Neural progenitor cell (in vitro differentiated cells): ENCODE results near the gene HPD. TPM values are rescaled to one million over a fixed set of nuclear protein-coding genes. Genes with fewer than 3 reads are reported as not detected.

Source experiments
- DNase-seq: peaks from one replicate; pipeline ENCODE4 v3.0.0-alpha.2; 2016; ENCODE audit warnings: low spot score
- H2AFZ ChIP-seq: fragments of 200-600 bp; sonication (generic); replicated peaks from 2 replicates; pipeline ENCODE4 v1.6.1; 2016; ENCODE audit warnings: antibody characterized with exemption
- H3F3A ChIP-seq: fragments of 200-600 bp; sonication (generic); 2 replicates; pipeline ENCODE4 v1.6.1; 2016; ENCODE audit warnings: antibody characterized with exemption, low read depth
- H3K27ac ChIP-seq: fragments of 200-600 bp; sonication (generic); 2 replicates; pipeline ENCODE4 v1.5.1; 2016; ENCODE audit warnings: mild to moderate bottlenecking
- H3K27me3 ChIP-seq: fragments of 200-600 bp; sonication (generic); 2 replicates; pipeline ENCODE4 v1.6.1; 2016; ENCODE audit warnings: mild to moderate bottlenecking, moderate library complexity
- H3K36me3 ChIP-seq: fragments of 200-600 bp; sonication (generic); 2 replicates; pipeline ENCODE4 v1.5.1; 2016
- H3K4me1 ChIP-seq: fragments of 200-600 bp; sonication (generic); 2 replicates; pipeline ENCODE4 v1.6.1; 2016; ENCODE audit warnings: mixed run types
- H3K4me2 ChIP-seq: fragments of 200-600 bp; sonication (generic); 2 replicates; pipeline ENCODE4 v1.6.1; 2016
- H3K4me3 ChIP-seq: fragments of 200-600 bp; sonication (generic); 2 replicates; pipeline ENCODE4 v1.5.1; 2016
- H3K79me2 ChIP-seq: fragments of 200-600 bp; sonication (generic); 2 replicates; pipeline ENCODE4 v1.6.1; 2016; ENCODE audit warnings: low read depth
- H3K9ac ChIP-seq: fragments of 200-600 bp; sonication (generic); 2 replicates; pipeline ENCODE4 v1.6.1; 2016
- H3K9me3 ChIP-seq: fragments of 200-600 bp; sonication (generic); 2 replicates; pipeline ENCODE4 v1.5.1; 2016; ENCODE audit warnings: low read depth
- H4K20me1 ChIP-seq: fragments of 200-600 bp; sonication (generic); 2 replicates; pipeline ENCODE4 v1.6.1; 2016; ENCODE audit warnings: low read depth
- H3K27ac Mint-ChIP-seq: 3 replicates; pipeline ENCODE4 v1.8.0; 2021; ENCODE audit warnings: mixed read lengths
- H3K27me3 Mint-ChIP-seq: 2 replicates; pipeline ENCODE4 v1.8.0; 2022; ENCODE audit warnings: low read depth, mild to moderate bottlenecking, inconsistent platforms, moderate library complexity, mixed read lengths; ENCODE audit not compliant: insufficient read depth
- H3K36me3 Mint-ChIP-seq: 3 replicates; pipeline ENCODE4 v1.8.0; 2021; ENCODE audit warnings: mixed read lengths
- H3K4me1 Mint-ChIP-seq: 3 replicates; pipeline ENCODE4 v1.8.0; 2021; ENCODE audit warnings: mixed read lengths
- H3K4me3 Mint-ChIP-seq: 3 replicates; pipeline ENCODE4 v1.8.0; 2021; ENCODE audit warnings: mild to moderate bottlenecking, moderate library complexity, mixed read lengths
- H3K9me3 Mint-ChIP-seq: 3 replicates; pipeline ENCODE4 v1.8.0; 2020; ENCODE audit warnings: mixed read lengths
- EZH2 ChIP-seq: fragments of 200-600 bp; sonication (generic); IDR thresholded peaks from 2 replicates; pipeline ENCODE4 v1.6.1; 2017; ENCODE audit warnings: antibody characterized with exemption, mild to moderate bottlenecking, moderate library complexity
- EZH2phosphoT487 ChIP-seq: fragments of 200-600 bp; sonication (generic); IDR thresholded peaks from 2 replicates; pipeline ENCODE4 v1.6.1; 2017; ENCODE audit warnings: antibody characterized with exemption
- total RNA-seq: library from RNA; depleted of rRNA; stranded (reverse); fragments of >200 nt; gene quantifications from 2 replicates; pipeline ENCODE4 v1.2.3, GENCODE V29; 2015; ENCODE audit warnings: low replicate concordance
- TF ChIP-seq, protein P1 (sequence below): fragments of 200-600 bp; sonication (generic); IDR thresholded peaks from 2 replicates; pipeline ENCODE4 v1.5.1; 2017; ENCODE audit warnings: antibody characterized with exemption, mild to moderate bottlenecking

The HPD gene
- total RNA-seq, 1 donor from 2014 or later, result not detected

DNA sequence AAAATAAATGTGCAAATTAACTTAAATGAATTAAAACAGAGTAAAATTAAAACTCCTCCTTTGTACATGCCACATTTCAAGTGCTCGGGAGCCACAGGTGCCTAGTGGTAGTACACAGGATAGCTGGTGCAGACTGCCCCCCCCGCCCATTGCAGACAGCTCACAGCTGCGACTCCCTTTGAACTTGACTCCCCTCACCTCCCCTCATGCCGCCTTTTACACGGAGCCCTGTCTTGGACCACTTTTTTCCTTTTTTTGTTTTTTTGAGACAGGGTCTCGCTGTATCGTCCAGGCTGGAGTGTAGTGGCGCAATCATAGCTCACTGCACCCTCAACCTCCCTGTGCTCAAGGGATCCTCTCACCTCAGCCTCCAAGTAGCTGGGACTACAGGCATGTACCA lies 43.4 kb downstream of the HPD start:
- H3K36me3 Mint-ChIP-seq, result peaks cover 24% of the 10 kb centered on the region
- Histone ChIP-seq H3K9ac (no peak overlapping the region), H3K4me1 (peaks cover 16% of the 10 kb centered on the region), H4K20me1 (peaks cover 36% of the 10 kb centered on the region), H2AFZ (no peak overlapping the region), H3F3A (peaks cover 16% of the 10 kb centered on the region), H3K4me2 (no peak overlapping the region), H3K79me2 (peaks cover 45% of the 10 kb centered on the region), H3K36me3 (no peaks in the 10 kb centered on the region), H3K4me3 (no peak overlapping the region), H3K27me3 (no peaks in the 10 kb centered on the region), H3K9me3 (no peaks in the 10 kb centered on the region), H3K27ac (no peak overlapping the region)
- peaks cover 23% of the 10 kb centered on the region for H3K4me1 Mint-ChIP-seq
- H3K9me3 Mint-ChIP-seq, result no peaks in the 10 kb centered on the region
- no peak overlapping the region for H3K4me3 Mint-ChIP-seq
- no peak for DNase-seq
- H3K27me3 Mint-ChIP-seq, result peaks cover 4% of the 10 kb centered on the region
- no peak overlapping the region for H3K27ac Mint-ChIP-seq
- TF ChIP-seq, protein P1, sequence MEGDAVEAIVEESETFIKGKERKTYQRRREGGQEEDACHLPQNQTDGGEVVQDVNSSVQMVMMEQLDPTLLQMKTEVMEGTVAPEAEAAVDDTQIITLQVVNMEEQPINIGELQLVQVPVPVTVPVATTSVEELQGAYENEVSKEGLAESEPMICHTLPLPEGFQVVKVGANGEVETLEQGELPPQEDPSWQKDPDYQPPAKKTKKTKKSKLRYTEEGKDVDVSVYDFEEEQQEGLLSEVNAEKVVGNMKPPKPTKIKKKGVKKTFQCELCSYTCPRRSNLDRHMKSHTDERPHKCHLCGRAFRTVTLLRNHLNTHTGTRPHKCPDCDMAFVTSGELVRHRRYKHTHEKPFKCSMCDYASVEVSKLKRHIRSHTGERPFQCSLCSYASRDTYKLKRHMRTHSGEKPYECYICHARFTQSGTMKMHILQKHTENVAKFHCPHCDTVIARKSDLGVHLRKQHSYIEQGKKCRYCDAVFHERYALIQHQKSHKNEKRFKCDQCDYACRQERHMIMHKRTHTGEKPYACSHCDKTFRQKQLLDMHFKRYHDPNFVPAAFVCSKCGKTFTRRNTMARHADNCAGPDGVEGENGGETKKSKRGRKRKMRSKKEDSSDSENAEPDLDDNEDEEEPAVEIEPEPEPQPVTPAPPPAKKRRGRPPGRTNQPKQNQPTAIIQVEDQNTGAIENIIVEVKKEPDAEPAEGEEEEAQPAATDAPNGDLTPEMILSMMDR, result no peak
- TF ChIP-seq EZH2, result no peak
- TF ChIP-seq EZH2phosphoT487, result no peak

DNA sequence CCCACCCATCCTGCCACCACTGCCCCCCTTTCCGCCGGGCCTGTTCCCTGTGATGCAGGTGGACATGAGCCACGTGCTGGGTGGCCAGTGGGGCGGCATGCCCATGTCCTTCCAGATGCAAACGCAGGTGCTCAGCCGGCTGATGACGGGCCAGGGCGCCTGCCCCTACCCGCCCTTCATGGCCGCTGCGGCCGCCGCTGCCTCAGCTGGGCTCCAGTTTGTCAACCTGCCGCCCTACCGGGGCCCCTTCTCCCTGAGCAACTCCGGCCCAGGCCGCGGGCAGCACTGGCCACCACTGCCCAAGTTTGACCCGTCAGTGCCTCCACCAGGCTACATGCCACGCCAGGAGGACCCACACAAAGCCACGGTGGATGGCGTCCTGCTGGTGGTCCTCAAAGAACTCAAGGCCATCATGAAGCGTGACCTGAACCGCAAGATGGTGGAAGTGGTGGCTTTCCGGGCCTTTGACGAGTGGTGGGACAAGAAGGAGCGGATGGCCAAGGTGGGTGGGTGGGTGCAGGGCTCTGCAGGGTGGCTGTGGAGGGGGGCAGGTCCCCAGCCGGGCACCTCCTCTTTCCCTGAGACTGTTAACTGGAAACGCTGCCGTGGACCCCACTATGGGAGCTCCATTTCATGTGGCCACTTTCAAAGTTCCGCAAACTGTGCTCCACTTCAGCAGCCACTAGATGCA lies 44.1 kb downstream of the HPD start:
- H3K4me1 ChIP-seq, result peaks cover 16% of the 10 kb centered on the region
- H3F3A ChIP-seq, result peaks cover 16% of the 10 kb centered on the region
- H3K9me3 Mint-ChIP-seq, result no peaks in the 10 kb centered on the region
- H3K36me3 Mint-ChIP-seq, result peaks cover 25% of the 10 kb centered on the region
- H3K4me3 ChIP-seq, result no peak overlapping the region
- TF ChIP-seq, protein P1, result no peak
- TF ChIP-seq EZH2phosphoT487 (no peak), EZH2 (no peak)
- no peaks in the 10 kb centered on the region for H3K36me3 ChIP-seq
- H2AFZ ChIP-seq, result no peak overlapping the region
- H3K9me3 ChIP-seq, result no peaks in the 10 kb centered on the region
- DNase-seq, result no peak
- H4K20me1 ChIP-seq, result peaks cover 42% of the 10 kb centered on the region
- no peak overlapping the region for H3K9ac ChIP-seq
- no peaks in the 10 kb centered on the region for H3K27me3 ChIP-seq
- no peak overlapping the region for H3K4me2 ChIP-seq
- H3K79me2 ChIP-seq, result peaks cover 49% of the 10 kb centered on the region
- H3K27me3 Mint-ChIP-seq, result peaks cover 4% of the 10 kb centered on the region
- H3K4me3 Mint-ChIP-seq, result no peak overlapping the region
- H3K27ac Mint-ChIP-seq, result no peak overlapping the region
- no peak overlapping the region for H3K27ac ChIP-seq
- peaks cover 23% of the 10 kb centered on the region for H3K4me1 Mint-ChIP-seq

DNA sequence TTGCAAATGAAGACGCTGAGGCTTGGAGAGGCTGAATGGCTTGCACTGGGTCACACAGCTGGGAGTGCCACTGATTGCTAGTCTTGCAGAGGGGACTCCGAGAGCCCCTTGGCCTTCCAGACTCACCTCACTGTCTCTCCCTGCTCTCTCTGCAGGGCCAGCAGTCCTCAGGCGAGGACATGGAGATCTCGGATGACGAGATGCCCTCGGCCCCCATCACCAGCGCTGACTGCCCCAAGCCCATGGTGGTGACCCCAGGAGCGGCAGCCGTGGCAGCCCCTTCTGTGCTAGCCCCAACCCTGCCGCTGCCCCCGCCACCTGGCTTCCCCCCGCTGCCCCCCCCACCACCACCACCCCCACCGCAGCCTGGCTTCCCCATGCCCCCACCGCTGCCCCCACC lies 44.7 kb downstream of the HPD start:
- H3K4me1 Mint-ChIP-seq, result peaks cover 23% of the 10 kb centered on the region
- no peaks in the 10 kb centered on the region for H3K27me3 ChIP-seq
- H3K4me3 ChIP-seq, result no peak overlapping the region
- TF ChIP-seq EZH2phosphoT487 (no peak), EZH2 (no peak)
- TF ChIP-seq, protein P1, result no peak
- H3K36me3 Mint-ChIP-seq, result peaks cover 27% of the 10 kb centered on the region
- no peak overlapping the region for H3K27ac ChIP-seq
- no peak overlapping the region for H2AFZ ChIP-seq
- H3K27me3 Mint-ChIP-seq, result peaks cover 2% of the 10 kb centered on the region
- peaks cover 16% of the 10 kb centered on the region for H3F3A ChIP-seq
- peaks cover 55% of the 10 kb centered on the region for H3K79me2 ChIP-seq
- H3K27ac Mint-ChIP-seq, result no peak overlapping the region
- H3K4me3 Mint-ChIP-seq, result no peak overlapping the region
- no peak overlapping the region for H3K4me2 ChIP-seq
- no peaks in the 10 kb centered on the region for H3K36me3 ChIP-seq
- no peak overlapping the region for H3K9ac ChIP-seq
- no peaks in the 10 kb centered on the region for H3K9me3 ChIP-seq
- H3K9me3 Mint-ChIP-seq, result no peaks in the 10 kb centered on the region
- H4K20me1 ChIP-seq, result peaks cover 46% of the 10 kb centered on the region
- peaks cover 16% of the 10 kb centered on the region for H3K4me1 ChIP-seq
- DNase-seq, result no peak
